ENCODE results near the gene ZNF385B. TPM values are rescaled to one million over a fixed set of nuclear protein-coding genes. Genes with fewer than 3 reads are reported as not detected.

Gene ZNF385B
- total RNA-seq, 4 donors from 2014 or later = 0.51 to 2.9 (median 1.7) TPM

DNA sequence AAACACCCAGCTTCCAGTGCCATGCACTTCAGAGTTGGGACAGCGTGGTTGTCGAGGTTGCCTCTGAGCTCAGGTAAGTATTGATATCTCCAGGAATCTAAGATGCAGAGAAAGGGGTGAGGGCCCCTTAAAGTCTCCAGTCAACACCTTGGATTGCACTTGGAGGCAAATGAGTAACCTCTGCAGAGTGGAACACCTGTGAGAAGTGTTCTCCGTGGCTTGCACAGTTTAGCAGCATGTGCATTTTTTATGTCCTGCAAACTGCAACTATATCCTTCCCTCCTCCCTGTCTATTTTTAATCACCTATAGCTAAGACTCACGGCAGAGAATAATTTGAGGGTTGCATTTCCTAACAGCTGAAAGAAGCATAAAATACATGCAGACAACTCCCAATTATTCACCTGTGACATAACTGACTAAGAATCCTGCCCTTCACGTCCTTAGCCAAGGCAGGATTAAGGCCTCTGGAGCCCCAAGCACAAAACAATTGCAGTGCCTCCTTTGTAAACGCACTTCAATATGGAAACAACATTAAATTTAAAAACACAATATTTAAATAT is 1.6 kb upstream of the ZNF385B start:
- TF ChIP-seq, protein P1, sequence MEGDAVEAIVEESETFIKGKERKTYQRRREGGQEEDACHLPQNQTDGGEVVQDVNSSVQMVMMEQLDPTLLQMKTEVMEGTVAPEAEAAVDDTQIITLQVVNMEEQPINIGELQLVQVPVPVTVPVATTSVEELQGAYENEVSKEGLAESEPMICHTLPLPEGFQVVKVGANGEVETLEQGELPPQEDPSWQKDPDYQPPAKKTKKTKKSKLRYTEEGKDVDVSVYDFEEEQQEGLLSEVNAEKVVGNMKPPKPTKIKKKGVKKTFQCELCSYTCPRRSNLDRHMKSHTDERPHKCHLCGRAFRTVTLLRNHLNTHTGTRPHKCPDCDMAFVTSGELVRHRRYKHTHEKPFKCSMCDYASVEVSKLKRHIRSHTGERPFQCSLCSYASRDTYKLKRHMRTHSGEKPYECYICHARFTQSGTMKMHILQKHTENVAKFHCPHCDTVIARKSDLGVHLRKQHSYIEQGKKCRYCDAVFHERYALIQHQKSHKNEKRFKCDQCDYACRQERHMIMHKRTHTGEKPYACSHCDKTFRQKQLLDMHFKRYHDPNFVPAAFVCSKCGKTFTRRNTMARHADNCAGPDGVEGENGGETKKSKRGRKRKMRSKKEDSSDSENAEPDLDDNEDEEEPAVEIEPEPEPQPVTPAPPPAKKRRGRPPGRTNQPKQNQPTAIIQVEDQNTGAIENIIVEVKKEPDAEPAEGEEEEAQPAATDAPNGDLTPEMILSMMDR (IDR thresholded peaks at IDR 0.05; ENCODE audit: low read depth) = no peak

DNA sequence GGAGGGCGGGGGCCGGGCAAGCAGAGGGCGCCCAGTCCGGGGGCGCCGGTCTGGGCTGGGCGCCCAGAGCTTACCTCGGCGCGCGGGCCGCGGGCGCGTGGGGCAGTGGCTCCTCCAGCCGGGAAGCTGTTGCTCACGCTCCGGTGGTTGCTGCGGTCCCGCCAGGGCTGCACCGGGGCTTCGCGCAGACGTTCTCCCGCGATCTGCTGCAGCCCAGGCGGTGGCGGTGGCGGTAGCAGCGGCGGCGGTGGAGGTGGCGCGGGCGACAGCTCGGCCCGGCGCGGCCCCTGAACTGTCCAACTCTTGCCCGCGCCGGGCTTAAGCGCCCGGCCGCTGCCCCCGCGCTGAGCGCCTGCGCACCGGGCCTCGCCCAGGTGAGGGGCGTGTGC is 391 bp downstream of the ZNF385B start:
- TF ChIP-seq, protein P1 (IDR thresholded peaks at IDR 0.05; ENCODE audit: low read depth) = no peak

DNA sequence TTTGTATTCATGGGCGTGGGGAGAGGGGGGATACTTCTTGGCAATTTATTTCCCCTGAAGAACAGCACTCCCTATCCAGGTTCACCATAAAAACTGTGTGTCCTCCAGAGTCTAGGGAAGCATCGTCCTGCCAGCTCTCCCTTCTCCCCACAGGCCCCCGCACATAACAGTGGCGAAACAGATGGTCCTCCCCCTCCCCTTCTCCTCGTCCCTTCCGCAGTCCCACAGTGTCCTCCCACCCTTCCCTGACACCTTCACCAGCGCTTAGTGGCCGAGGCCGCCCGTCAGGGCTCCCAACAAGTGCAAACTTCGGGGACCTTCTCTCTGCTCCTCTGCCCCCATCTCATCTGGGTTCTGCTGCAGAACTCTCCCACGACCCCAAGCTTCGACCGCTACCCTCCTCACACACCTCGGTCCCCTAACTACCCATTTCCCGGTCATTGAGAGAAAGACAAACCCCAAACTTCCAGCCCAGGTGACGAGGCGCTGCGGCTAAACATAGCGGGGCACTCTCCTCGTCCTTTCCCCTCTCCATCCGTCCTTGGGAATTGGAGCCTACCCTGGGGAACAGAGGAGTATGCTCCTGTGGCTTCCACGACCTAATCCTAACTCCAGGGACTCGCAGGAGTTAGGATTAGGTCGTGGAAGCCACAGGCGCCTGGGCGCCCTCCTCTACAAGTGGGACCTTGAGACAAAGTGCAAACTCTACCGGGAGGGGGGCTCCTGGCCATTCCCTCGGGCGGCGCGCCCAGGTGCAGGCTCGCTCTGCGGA is 971 bp downstream of the ZNF385B start:
- TF ChIP-seq, protein P1 (IDR thresholded peaks at IDR 0.05; ENCODE audit: low read depth) = no peak

DNA sequence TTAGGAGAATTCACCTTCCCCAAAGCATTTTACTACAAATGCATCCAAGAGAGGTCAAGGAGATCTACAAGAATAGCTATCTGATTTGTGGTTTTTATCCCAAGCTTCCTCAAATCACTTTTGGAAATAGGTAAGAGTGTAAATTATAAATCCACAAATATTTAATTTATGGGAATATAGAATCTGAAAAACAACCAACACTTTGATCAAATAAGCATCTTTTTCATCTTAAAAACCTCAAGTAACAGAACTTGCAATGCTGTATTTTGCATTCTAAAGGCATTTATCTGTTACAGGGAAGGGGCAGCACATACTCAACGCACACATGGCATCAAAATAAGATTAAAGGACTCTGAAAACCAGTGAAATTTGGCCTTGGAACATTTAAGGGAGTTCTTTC is 1.9 kb downstream of the ZNF385B start:
- TF ChIP-seq, protein P1 (IDR thresholded peaks at IDR 0.05; ENCODE audit: low read depth) = no peak

DNA sequence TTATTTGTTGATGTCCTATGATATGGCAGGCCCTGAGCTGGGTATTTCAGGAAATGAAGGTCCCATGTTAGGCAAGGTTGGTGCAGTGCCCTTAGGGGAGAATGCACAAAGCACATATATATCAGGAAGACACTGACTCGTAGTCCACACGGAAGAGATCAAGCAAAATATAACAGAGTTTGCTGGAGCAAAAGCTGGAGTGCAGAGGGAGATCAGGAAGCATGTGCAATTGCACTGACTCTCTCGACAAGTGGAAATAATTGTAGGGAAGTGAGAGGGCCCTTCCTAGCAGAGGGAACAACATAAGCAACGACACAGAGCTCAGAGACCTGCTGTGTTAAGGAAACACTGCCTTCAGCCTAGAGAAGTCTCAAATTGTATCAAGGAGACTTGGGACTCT is 4.2 kb downstream of the ZNF385B start:
- TF ChIP-seq, protein P1 (IDR thresholded peaks at IDR 0.05; ENCODE audit: low read depth) = no peak

GRCh38 chr2:179856205-179856604 is 5.2 kb downstream of the ZNF385B start:
- TF ChIP-seq, protein P1 (IDR thresholded peaks at IDR 0.05; ENCODE audit: low read depth) = no peak

DNA sequence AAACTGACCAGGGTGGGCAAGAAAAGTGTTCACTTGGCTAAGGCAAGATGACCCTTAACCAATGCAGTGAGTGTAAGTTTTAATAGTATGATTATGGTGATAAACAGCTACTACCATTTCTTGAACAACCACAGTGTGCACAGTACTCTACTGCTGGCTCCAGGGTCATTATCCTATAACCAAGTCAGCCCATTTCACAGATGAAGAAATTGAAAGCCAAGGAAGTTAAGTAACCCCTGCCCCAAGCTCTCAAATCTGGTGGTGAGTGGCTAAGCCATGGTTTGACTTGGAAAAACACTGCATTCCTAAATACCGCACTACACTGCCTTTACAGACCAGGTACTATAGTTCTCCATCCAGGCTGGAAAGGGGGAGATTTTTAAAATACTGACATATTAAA is 5.7 kb downstream of the ZNF385B start:
- TF ChIP-seq, protein P1 (IDR thresholded peaks at IDR 0.05; ENCODE audit: low read depth) = no peak
